NOMO-1 treated with DMSO at 0.1 percent for 48 hours (cell line): Measurements from ENCODE around the gene CSNK1G1.
"Not testable (repeated sequence)": the region's sequence is repeated elsewhere in the genome, so short reads cannot be mapped to it uniquely, and the experiment has no call there.

ENCODE experiments used
- DNase-seq: peaks from one replicate; lab custom pipeline; 2025; ENCODE audit not compliant: unreplicated experiment; lab: John Stamatoyannopoulos, UW

Gene CSNK1G1

DNA sequence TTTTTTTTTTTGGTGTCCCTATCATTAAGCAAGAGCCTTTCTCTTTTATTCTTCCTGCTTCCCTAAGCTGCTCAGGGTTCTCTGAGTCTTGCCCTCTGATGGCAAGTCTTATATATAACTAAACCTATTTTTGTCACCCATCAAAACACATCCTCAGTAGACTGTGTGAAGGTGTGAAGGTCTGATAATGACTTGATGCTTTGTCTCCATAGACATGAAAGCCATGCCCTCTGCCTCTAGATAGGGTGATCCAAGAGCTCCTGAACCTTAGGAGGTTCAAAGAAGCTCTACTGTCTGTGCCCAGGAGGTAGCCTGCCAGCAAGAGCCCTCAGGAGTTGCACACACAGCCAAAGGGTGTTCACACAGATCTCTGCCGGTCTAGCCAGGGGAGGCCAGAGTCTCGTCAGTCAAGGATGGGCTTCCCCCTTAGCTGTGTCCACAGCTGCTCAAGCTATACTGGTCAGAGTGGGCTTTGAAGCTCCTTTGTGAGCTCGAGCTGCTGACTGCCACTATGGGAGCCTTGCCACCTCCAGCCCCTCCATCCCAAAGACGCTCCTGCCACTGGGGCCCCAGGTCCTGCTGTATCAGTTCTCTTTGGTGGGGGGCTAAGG, 217.5 kb downstream of the CSNK1G1 start:
- DNase-seq = no peak

- no peak for DNase-seq
Measured at GRCh38 chr15:64137226-64137833, 218.6 kb downstream of the CSNK1G1 start.

GRCh38 chr15:64136347-64136746, 219.6 kb downstream of the CSNK1G1 start:
- DNase-seq = no peak

DNA sequence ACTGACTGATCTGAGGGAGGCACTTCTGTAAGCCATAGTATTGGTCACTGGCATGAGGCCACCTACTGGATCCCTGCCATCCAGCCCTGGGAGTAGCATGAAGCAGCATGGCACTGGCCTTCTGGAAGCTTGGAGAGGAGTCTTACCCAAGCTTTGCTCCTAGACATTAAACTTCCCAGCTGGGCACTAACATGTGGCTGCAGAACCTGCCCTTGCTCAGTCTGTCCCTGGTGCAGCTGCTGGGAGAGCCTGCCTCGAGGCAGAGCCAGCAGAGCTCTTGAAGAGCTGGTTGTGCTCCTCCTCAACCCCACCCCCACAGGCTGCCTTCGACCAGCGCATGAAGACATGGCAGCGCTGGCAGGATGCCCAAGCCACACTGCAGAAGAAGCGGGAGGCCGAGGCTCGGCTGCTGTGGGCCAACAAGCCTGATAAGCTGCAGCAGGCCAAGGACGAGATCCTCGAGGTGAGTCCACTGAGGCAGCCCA, 221.6 kb downstream of the CSNK1G1 start:
- DNase-seq = no peak

DNA sequence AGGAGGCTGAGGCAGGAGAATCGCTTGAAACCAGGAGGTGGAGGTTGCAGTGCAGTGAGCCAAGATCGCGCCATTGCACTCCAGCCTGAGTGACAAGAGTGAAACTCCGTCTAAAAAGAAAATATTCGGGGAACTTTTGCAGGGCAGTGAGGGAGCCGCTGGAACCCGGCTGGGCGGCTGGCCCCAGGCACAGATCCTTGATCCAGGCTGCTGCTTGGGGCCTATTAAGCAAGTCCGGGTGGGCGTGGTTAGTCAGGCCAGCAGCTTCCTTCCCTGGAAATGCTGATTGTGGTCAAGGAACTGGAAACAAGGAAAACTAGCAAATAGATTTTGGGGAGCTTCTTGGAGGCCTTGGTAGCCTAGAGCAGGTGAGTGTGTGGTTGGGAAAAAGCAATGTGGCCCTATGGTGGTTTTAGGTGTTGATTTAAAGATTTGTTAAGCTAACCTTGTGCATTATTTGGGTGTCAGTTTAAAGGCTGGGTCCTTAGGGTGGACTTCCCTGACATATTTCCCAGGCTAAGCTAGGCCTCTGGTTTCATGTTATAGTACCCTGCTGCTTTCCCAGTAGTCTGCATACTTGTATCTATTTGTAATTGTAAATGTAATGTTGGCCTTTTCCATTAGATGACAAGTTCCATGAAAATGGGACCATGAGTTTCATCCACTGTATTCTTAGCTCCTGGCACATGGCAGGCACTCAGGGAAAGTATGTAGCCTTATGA, 222.2 kb downstream of the CSNK1G1 start:
- no peak for DNase-seq

GRCh38 chr15:64132217-64132616, 223.8 kb downstream of the CSNK1G1 start:
- DNase-seq = no peak

DNA sequence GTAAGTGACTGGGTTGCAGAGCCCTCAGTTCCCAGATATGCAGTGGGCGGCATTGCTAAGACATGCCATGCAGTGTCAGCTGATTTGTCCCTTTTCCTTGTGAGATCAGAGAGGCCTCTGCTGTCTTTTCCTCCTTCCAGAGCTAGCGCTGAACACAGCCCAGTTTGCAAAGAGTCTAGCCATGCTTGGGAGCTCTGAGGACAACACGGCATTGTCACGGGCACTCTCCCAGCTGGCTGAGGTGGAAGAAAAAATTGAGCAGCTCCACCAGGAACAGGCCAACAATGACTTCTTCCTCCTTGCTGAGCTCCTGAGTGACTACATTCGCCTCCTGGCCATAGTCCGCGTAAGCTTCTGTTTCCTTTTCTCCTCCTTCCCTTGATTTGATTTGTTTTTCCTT, 224.4 kb downstream of the CSNK1G1 start:
- DNase-seq = no peak

GRCh38 chr15:64130159-64130558, 225.8 kb downstream of the CSNK1G1 start:
- no peak for DNase-seq

DNA sequence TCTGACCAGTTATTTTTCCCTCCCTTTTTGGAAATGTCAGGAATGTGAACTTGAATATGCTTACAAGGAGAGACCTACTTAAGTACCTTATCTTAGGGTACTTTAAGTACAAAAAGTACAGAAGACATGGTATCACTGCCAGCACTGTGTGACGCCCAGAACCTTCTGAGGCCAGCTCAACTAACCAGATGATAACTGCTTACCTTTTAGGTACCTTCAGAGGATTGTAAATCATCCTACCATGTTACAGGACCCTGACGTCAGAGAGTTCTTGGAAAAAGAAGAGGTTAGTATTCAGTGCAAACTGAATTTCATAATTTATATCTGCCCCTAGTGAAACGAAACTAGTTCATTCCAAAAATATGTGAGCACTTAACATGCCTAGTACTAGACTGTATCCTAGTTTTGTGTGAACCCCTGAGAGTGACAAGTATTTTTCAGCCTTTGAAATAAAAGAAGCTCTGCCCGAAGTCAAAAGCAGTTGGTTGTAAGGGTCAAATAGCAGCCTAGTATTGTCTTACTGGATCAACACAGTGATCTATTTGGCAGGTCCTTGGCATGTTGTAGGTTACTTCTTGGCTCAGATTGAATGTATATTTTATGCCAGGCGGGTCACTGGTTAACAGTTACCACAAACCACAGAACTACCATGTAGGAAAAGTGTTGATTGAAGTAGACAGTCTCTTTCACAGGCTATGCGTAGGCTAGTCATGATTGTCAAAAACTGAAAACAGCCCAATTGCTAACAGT, 228.3 kb downstream of the CSNK1G1 start:
- no peak for DNase-seq

- no peak for DNase-seq
Measured at GRCh38 chr15:64125978-64126377, 230.0 kb downstream of the CSNK1G1 start.

GRCh38 chr15:64122936-64123351, 233.0 kb downstream of the CSNK1G1 start:
- no peak for DNase-seq

- DNase-seq = no peak
Measured at GRCh38 chr15:64122444-64122843, 233.5 kb downstream of the CSNK1G1 start.

DNA sequence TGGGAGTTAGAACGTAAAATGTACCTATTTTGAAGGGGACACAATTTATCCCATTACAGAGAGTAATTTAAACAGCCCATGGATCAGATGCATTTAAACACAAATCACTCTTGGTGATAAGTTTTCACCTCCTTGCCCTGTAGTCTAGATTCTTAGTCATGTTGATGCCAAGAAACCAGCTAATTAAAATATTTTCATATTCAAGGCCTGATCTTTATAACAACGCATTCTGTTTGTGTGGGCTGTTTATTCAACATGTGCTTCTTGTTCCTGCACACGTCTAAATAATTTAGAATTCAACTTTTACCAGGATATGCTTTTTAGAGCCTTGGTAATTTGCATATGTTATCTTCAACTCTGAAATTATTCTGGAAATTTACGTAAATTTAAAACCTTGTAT, 234.4 kb downstream of the CSNK1G1 start:
- DNase-seq = no peak

GRCh38 chr15:64120322-64120721, 235.7 kb downstream of the CSNK1G1 start:
- not testable (repeated sequence) for DNase-seq

DNA sequence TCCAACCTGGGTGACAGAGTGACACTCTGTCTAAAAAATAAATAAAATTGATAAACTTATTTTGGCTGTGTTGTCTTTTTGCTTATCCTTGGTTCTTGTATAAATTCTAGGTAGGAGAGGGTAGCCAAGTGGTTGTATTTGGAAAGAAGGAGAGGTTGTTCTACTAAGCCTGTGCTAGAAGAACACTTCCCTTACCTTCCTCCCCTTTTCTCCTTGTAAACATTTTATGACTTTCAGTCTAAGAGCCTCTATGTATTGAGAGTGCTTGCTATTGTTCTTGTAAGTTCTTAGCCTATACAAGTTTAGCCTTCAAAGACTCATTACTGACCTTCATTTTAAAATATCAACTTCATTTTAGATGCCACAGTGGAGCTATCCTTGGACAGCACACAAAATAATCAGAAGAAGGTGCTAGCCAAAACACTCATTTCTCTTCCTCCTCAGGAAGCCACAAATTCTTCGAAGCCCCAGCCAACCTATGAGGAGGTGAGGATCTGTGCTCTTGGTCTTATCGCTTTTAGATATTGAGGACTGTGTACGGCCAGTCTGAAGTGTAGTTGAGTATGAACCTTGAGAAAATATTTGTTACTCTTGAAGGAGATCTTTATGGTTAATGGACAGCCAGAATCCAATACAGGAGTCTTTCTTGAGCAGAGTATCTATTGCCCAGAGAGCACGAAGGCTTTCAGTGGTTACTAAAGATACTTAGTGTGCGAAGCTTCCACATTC, 238.1 kb downstream of the CSNK1G1 start:
- DNase-seq = no peak
